ENCODE data around the gene M1AP. TPM values are rescaled to one million over a fixed set of nuclear protein-coding genes. Genes with fewer than 3 reads are reported as not detected.

Gene M1AP
- polyA plus RNA-seq, 3 donors, result 1.00 to 4.6 (median 1.8) TPM

DNA sequence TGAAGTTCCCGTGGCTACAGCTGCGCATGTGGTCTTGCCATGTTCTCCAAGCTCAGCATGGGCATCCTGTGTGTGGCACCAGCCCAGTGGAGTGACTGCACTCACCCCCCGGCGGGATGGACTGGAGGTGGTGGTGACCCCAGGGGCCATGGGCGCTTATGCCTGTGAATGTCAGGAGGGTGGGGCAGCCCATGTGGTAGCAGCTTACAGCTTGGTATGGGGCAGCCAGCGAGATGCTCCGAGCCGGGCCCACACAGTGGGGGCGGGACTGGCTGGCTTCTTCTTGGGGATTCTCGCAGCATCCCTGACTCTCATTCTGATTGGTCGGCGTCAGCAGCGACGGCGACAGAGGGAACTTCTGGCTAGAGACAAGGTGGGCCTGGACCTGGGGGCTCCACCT is 31.5 kb upstream of the M1AP start:
- Mint-ChIP-seq H3K4me3 (no peak overlapping the region), H3K4me1 (peaks cover 7% of the 10 kb centered on the region), H3K36me3 (no peaks in the 10 kb centered on the region), H3K27ac (no peak overlapping the region), H3K27me3 (ENCODE audit: low read depth in 3 of 3) (no peaks in the 10 kb centered on the region), H3K9me3 (peaks cover 0 to 3% (median 0%) of the 10 kb centered on the region in 7 donors)
- H4K20me1 ChIP-seq (ENCODE audit: insufficient read depth, low read length), result no peaks in the 10 kb centered on the region
- H3K9me3 ChIP-seq (replicated peaks in 1 of 2; ENCODE audit: control insufficient read depth in 1 of 2, insufficient read depth in 1 of 2, low read length in 2 of 2), result no peaks in the 10 kb centered on the region
- WGBS (ENCODE audit: insufficient coverage), result 95% methylated on average over 12 of the region's 15 CpGs
- no peak overlapping the region for H3K4me2 ChIP-seq (replicated peaks; ENCODE audit: extremely low read depth, low read length, poor library complexity, severe bottlenecking)
- H3K27ac ChIP-seq (ENCODE audit: low read depth in 1 of 2, low read length in 2 of 2), result no peak overlapping the region
- no peak overlapping the region for H3K4me3 ChIP-seq (replicated peaks in 1 of 3; ENCODE audit: low read depth in 2 of 3, low read length in 3 of 3)
- intact Hi-C loops (cut with micrococcal nuclease), result loop anchor here in 1 of 2 donors (10.0 kb wide), 1 partner anchor 725 kb away; no protein-coding TSS in a partner anchor
- H3K4me1 ChIP-seq (ENCODE audit: control insufficient read depth in 1 of 2, insufficient read depth in 2 of 2, low read length in 2 of 2), result no peaks in the 10 kb centered on the region
- H3K79me2 ChIP-seq (ENCODE audit: insufficient read depth, low read length), result no peaks in the 10 kb centered on the region
- no peak for DNase-seq
- no peaks in the 10 kb centered on the region for H3K36me3 ChIP-seq (replicated peaks in 1 of 2; ENCODE audit: control insufficient read depth in 1 of 2, insufficient read depth in 2 of 2, low read length in 2 of 2)
- TF ChIP-seq, protein P1, sequence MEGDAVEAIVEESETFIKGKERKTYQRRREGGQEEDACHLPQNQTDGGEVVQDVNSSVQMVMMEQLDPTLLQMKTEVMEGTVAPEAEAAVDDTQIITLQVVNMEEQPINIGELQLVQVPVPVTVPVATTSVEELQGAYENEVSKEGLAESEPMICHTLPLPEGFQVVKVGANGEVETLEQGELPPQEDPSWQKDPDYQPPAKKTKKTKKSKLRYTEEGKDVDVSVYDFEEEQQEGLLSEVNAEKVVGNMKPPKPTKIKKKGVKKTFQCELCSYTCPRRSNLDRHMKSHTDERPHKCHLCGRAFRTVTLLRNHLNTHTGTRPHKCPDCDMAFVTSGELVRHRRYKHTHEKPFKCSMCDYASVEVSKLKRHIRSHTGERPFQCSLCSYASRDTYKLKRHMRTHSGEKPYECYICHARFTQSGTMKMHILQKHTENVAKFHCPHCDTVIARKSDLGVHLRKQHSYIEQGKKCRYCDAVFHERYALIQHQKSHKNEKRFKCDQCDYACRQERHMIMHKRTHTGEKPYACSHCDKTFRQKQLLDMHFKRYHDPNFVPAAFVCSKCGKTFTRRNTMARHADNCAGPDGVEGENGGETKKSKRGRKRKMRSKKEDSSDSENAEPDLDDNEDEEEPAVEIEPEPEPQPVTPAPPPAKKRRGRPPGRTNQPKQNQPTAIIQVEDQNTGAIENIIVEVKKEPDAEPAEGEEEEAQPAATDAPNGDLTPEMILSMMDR (IDR thresholded peaks at IDR 0.05), result no peak
- no peak overlapping the region for H2AFZ ChIP-seq (ENCODE audit: insufficient read depth, low read depth, low read length, poor library complexity, severe bottlenecking)
- no peaks in the 10 kb centered on the region for H3K27me3 ChIP-seq (ENCODE audit: control insufficient read depth in 2 of 2, insufficient read depth in 2 of 2, low read length in 2 of 2)
- no peak overlapping the region for H3K9ac ChIP-seq (ENCODE audit: insufficient read depth, low read length, poor library complexity, severe bottlenecking)

DNA sequence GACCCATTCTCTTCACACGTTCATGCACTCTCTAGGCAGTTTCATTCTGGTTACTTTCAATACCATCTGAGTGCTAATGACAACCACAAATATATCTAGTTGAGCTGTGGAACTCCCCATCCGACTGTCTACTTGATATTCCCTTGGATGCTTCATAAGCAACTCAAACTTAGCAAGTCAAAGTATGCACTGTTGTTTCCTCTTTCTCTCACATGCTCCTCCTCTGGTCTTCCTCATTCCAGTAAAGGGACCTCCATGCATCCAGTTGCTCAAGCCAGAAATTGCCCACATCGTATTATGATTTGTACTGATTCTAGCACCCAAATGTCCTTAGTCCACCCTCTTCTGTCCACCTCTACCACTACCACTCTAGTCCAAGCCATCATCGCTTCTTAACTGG is 28.2 kb upstream of the M1AP start:
- DNase-seq, result peak in 1 of 3 donors; percentile 2
- Histone ChIP-seq H3K4me3 (replicated peaks in 1 of 3; ENCODE audit: low read depth in 2 of 3, low read length in 3 of 3) (no peak overlapping the region), H2AFZ (ENCODE audit: insufficient read depth, low read depth, low read length, poor library complexity, severe bottlenecking) (no peak overlapping the region), H3K4me1 (ENCODE audit: control insufficient read depth in 1 of 2, insufficient read depth in 2 of 2, low read length in 2 of 2) (no peaks in the 10 kb centered on the region), H3K79me2 (ENCODE audit: insufficient read depth, low read length) (no peaks in the 10 kb centered on the region), H3K27me3 (ENCODE audit: control insufficient read depth in 2 of 2, insufficient read depth in 2 of 2, low read length in 2 of 2) (no peaks in the 10 kb centered on the region), H3K9me3 (replicated peaks in 1 of 2; ENCODE audit: control insufficient read depth in 1 of 2, insufficient read depth in 1 of 2, low read length in 2 of 2) (no peaks in the 10 kb centered on the region), H3K36me3 (replicated peaks in 1 of 2; ENCODE audit: control insufficient read depth in 1 of 2, insufficient read depth in 2 of 2, low read length in 2 of 2) (no peaks in the 10 kb centered on the region), H3K4me2 (replicated peaks; ENCODE audit: extremely low read depth, low read length, poor library complexity, severe bottlenecking) (no peak overlapping the region), H3K27ac (ENCODE audit: low read depth in 1 of 2, low read length in 2 of 2) (no peak overlapping the region), H3K9ac (ENCODE audit: insufficient read depth, low read length, poor library complexity, severe bottlenecking) (no peak overlapping the region), H4K20me1 (ENCODE audit: insufficient read depth, low read length) (no peaks in the 10 kb centered on the region)
- 90% methylated on average over 3 of the region's 4 CpGs for WGBS (ENCODE audit: insufficient coverage)
- TF ChIP-seq, protein P1 (IDR thresholded peaks at IDR 0.05), result no peak
- H3K4me3 Mint-ChIP-seq, result no peak overlapping the region
- H3K27ac Mint-ChIP-seq, result no peak overlapping the region
- no peaks in the 10 kb centered on the region for H3K36me3 Mint-ChIP-seq
- H3K27me3 Mint-ChIP-seq (ENCODE audit: low read depth in 3 of 3), result peaks cover 0 to 1% (median 1%) of the 10 kb centered on the region in 3 donors
- H3K4me1 Mint-ChIP-seq, result peaks cover 7% of the 10 kb centered on the region
- intact Hi-C loops (cut with micrococcal nuclease), result no loop called here
- peaks cover 0 to 3% (median 0%) of the 10 kb centered on the region in 7 donors for H3K9me3 Mint-ChIP-seq

Measured in CD14-positive monocyte (primary cell).